ENCODE measurements around the gene PHF21B.

Gene PHF21B

GRCh38 chr22:44840611-44841322 lies 169.0 kb downstream of the PHF21B start:
- no peak for DNase-seq (ENCODE audit: low spot score)

- DNase-seq (ENCODE audit: low spot score), result no peak
Observed at GRCh38 chr22:44839721-44840120, 170.1 kb downstream of the PHF21B start.

GRCh38 chr22:44839061-44839460 lies 170.7 kb downstream of the PHF21B start:
- DNase-seq (ENCODE audit: low spot score), result no peak

- no peak for DNase-seq (ENCODE audit: low spot score)
Observed at GRCh38 chr22:44838316-44839016, 171.3 kb downstream of the PHF21B start.

GRCh38 chr22:44837481-44837880 lies 172.3 kb downstream of the PHF21B start:
- no peak for DNase-seq (ENCODE audit: low spot score)

GRCh38 chr22:44834065-44834464 lies 175.7 kb downstream of the PHF21B start:
- DNase-seq (ENCODE audit: low spot score), result no peak

- no peak for DNase-seq (ENCODE audit: low spot score)
Observed at GRCh38 chr22:44831885-44832284, 177.9 kb downstream of the PHF21B start.
